ACC112 (cell line): Measurements from ENCODE around the gene HERPUD1.
A peak's percentile ranks its signal among the peaks of the same experiment; 100 is the strongest.

Experiments
- H2AFZ ChIP-seq: fragments of 200-600 bp; sonication (generic); one replicate; pipeline ENCODE4 v1.6.0; 2017; ENCODE audit warnings: antibody characterized with exemption, low read length; ENCODE audit not compliant: unreplicated experiment
- H3K27ac ChIP-seq: fragments of 200-600 bp; sonication (generic); 2 replicates; pipeline ENCODE4 v1.5.1; 2014; ENCODE audit warnings: low read depth, mild to moderate bottlenecking, antibody characterized with exemption, low read length, moderate library complexity
- H3K27me3 ChIP-seq: fragments of 200-600 bp; sonication (generic); 2 replicates; pipeline ENCODE4 v1.6.1; 2014; ENCODE audit warnings: mild to moderate bottlenecking, antibody characterized with exemption, low read length, moderate library complexity, mixed read lengths; ENCODE audit not compliant: insufficient read depth
- H3K36me3 ChIP-seq: fragments of 200-600 bp; sonication (generic); 2 replicates; pipeline ENCODE4 v1.6.1; 2016; ENCODE audit warnings: mild to moderate bottlenecking, antibody characterized with exemption, low read length, moderate library complexity, mixed read lengths; ENCODE audit not compliant: insufficient read depth
- H3K4me1 ChIP-seq: fragments of 200-600 bp; sonication (generic); one replicate; pipeline ENCODE4 v1.6.1; 2016; ENCODE audit warnings: low read length, mixed read lengths; ENCODE audit not compliant: insufficient read depth, unreplicated experiment, control insufficient read depth
- H3K4me3 ChIP-seq: fragments of 200-600 bp; sonication (generic); 2 replicates; pipeline ENCODE4 v1.5.1; 2014; ENCODE audit warnings: mild to moderate bottlenecking, low read depth, low read length
- H3K79me2 ChIP-seq: fragments of 200-600 bp; sonication (generic); one replicate; pipeline ENCODE4 v1.6.0; 2016; ENCODE audit warnings: low read length; ENCODE audit not compliant: control insufficient read depth, unreplicated experiment, insufficient read depth

The HERPUD1 gene

DNA sequence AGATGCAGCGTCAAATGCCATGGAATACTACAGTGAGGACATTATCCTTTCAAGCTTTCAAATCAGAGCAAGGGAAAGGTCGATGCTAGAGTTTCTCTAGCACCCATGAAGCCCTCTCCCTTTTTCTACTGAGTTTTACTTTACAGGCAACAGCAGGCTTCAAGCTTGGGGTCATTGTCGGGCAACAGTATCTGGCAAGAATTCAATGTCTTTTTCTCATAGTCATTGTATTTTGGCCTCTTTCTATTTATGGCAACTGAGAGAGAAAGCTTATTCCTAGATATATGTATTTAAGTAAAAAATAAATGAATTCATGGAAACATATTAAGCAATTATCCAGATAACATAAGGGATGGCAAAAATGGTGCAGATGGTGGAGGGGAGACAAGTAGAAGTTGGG is 29.4 kb downstream of the HERPUD1 start:
- Histone ChIP-seq H3K36me3 (no peaks in the 10 kb centered on the region), H3K27ac (peak overlapping the region; percentile 33; the same call in 1 of the 2 replicates), H3K4me3 (no peak overlapping the region), H3K27me3 (no peaks in the 10 kb centered on the region), H2AFZ (no peak overlapping the region), H3K4me1 (peaks cover 37% of the 10 kb centered on the region), H3K79me2 (no peaks in the 10 kb centered on the region)

DNA sequence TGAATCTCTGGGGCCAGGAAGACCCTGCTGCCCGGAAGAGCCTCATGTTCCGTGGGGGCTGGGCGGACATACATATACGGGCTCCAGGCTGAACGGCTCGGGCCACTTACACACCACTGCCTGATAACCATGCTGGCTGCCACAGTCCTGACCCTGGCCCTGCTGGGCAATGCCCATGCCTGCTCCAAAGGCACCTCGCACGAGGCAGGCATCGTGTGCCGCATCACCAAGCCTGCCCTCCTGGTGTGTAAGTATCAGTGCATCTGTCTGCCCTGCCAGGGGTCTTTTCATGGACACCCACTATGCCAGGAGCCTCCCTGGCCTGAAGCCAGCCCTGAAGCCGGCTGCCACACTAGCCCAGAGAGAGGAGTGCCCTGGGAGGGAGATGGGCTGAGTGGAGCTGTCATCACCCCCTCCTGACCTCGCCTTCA is 29.9 kb downstream of the HERPUD1 start, which contains the start of gene CETP:
Gene CETP (plus strand): TSS at position 100 of the 431 bp plus-strand sequence. CDS start 30 bp downstream, at position 130.
- Histone ChIP-seq H3K36me3 (no peaks in the 10 kb centered on the region), H3K27me3 (no peaks in the 10 kb centered on the region), H3K79me2 (no peaks in the 10 kb centered on the region), H3K4me1 (peaks cover 37% of the 10 kb centered on the region), H3K4me3 (no peak within 1 kb of the TSS), H2AFZ (no peak within 1 kb of the TSS), H3K27ac (peak within 1 kb of the TSS; percentile 33; the same call in 1 of the 2 replicates)

DNA sequence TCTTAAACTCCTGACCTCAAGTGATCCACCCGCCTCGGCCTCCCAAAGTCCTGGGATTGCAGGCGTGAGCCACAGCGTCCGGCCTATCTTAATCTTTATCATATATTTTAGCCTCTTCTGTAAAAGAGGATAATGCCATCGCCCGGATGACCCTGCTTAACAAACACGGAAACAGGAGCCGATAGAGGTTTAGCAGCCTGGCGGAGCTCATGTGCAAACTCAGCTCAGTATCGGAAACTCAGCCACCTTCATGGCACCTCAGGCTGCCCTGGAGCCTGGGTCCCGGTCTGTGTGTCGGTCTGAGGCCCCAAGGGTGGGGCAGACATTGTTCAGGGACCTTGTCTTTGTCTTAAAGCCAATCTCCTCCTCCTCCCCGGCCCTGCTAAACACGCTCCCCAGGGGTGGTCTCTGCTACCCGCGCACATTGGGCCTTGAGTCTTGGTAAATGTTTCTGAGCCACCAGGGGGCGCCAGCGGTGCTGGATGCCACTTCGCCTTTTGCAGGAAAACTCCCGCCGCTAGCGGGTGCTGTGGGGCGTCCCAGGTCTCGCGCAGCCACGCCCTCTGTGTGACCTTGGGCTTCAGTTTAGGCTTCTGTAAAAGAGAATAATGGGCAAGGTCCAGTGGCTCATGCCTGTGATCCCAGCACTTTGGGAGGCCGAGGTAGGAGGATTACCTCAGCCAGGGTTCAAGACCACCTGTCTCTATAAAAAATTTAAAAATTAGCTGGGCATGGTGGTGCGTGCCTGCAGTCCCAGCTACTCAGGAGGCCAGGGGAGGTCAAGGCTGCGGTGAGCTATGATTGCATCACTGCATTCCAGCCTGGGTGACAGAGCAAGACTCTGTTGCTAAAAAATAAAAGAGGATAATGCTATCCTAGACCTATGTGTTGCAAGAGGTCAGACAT is 32.6 kb downstream of the HERPUD1 start:
- no peaks in the 10 kb centered on the region for H3K36me3 ChIP-seq
- peak overlapping the region; percentile 95 for H3K27ac ChIP-seq
- no peaks in the 10 kb centered on the region for H3K79me2 ChIP-seq
- no peak overlapping the region for H3K4me3 ChIP-seq
- H3K27me3 ChIP-seq: no peaks in the 10 kb centered on the region
- H3K4me1 ChIP-seq: peaks cover 40% of the 10 kb centered on the region
- no peak overlapping the region for H2AFZ ChIP-seq

DNA sequence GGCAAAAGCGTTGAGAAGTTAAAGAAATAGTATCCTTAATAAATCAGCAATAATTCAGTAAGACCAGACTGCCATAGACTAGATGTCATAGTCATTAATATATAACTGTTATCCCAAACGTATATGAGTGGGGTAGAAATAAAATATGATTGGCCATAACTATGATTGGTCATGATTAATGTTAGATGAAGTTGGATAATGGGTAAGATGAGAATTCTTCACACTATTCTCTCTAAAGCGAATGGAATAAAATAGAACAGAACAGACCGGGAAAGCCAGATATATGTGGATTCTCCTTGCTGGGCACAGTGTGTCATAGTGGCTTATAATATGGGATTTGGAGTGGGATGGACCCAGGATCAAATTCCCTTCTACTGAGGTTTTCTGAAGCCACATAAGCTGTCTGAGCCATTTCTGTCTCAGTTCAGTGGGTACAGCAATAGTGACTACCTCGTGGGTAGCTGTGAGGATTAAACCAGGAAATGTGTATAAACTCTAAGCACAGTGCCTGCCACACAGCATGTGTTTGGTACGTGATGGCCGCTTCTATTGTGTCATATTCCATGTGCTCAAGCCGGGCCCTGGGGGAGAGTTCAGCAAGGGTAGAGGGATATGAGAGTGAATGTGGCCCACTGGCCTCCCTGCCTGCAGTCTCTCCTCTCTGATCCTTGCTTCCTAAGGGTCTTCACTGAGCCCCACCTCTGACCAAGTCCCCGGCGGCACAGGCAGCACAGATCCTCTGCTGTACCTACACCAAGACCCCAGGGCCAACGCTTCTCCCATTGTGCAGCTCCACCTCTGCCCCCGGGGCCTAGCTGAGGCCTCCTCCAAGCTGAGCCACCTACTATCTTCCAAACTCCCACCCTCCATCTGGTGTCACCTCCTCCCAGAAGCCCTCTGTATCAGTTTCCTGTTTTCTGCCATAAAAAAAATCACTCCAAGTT is 33.5 kb downstream of the HERPUD1 start:
- peak overlapping the region; percentile 30 for H2AFZ ChIP-seq
- H3K4me1 ChIP-seq: peaks cover 40% of the 10 kb centered on the region

DNA sequence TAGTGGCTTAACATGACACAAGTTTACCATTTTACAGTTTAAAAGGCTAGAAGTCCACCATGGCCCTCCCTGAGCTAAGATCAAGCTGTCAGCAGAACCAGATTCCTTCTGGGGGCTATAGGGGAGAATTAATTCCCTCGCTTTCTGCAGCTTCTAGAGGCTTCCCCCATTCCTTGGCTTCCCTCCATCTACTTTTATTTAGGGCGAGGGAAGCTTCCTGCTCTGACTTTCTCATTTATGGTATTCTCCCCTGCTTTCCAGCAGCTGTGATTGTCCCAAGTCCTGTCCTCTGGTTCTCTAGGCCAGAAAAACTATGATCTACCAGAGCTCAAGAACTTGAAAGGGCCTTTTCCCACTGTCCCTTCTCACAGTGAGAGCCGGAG is 34.1 kb downstream of the HERPUD1 start:
- Histone ChIP-seq H3K36me3 (no peaks in the 10 kb centered on the region), H2AFZ (peak overlapping the region; percentile 30), H3K27ac (peak overlapping the region; percentile 95), H3K4me1 (peaks cover 35% of the 10 kb centered on the region), H3K27me3 (no peaks in the 10 kb centered on the region), H3K79me2 (no peaks in the 10 kb centered on the region), H3K4me3 (no peak overlapping the region)

More for the DNA sequence above, 33.5 kb downstream of the HERPUD1 start:
- no peaks in the 10 kb centered on the region for H3K36me3 ChIP-seq
- no peaks in the 10 kb centered on the region for H3K79me2 ChIP-seq
- 0 out of 2 replicates have a peak overlapping the region, but pooled peaks have one; percentile 1 for H3K4me3 ChIP-seq
- H3K27me3 ChIP-seq: no peaks in the 10 kb centered on the region
- H3K27ac ChIP-seq: peak overlapping the region; percentile 95

DNA sequence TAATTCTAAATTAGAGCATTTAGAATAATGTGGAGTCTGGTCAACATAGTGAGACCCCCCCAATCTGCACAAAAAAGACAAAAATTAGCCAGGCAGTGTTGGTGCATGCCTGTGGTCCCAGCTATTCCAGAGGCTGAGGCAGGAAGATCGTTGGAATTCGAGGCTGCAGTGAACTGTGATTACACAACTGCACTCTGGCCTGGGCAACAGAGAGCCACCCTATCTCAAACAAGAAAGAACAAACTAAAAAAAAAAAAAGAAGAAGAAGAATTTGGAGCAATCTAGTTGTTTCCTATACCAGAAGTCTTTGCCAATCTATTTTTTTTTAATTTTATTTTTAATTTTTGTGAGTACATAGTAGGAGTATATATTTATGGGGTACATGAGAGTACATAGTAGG is 35.8 kb downstream of the HERPUD1 start:
- Histone ChIP-seq H3K27me3 (no peaks in the 10 kb centered on the region), H3K27ac (no peak overlapping the region), H3K4me1 (peaks cover 26% of the 10 kb centered on the region), H3K79me2 (no peaks in the 10 kb centered on the region), H2AFZ (no peak overlapping the region), H3K4me3 (no peak overlapping the region), H3K36me3 (no peaks in the 10 kb centered on the region)

DNA sequence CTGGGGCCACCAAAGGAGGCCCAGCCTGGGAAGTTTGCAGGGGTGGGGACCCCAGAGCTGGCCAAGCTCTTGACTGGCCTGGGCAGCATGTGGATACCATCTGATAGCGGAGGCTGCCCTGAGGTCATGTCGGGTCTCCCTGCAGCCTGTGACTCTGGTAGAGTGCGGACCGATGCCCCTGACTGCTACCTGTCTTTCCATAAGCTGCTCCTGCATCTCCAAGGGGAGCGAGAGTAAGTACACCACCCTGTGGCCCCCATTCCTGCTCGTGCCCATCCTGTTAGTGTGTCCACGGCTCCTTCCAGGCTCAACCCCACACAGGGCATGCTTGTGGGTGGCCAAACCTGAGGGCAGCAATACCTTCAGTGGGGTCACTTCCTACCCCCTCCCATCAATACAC is 37.8 kb downstream of the HERPUD1 start:
- H3K27ac ChIP-seq: no peak overlapping the region
- no peaks in the 10 kb centered on the region for H3K79me2 ChIP-seq
- no peak overlapping the region for H3K4me3 ChIP-seq
- H3K4me1 ChIP-seq: peaks cover 21% of the 10 kb centered on the region
- no peaks in the 10 kb centered on the region for H3K36me3 ChIP-seq
- no peaks in the 10 kb centered on the region for H3K27me3 ChIP-seq
- H2AFZ ChIP-seq: no peak overlapping the region

DNA sequence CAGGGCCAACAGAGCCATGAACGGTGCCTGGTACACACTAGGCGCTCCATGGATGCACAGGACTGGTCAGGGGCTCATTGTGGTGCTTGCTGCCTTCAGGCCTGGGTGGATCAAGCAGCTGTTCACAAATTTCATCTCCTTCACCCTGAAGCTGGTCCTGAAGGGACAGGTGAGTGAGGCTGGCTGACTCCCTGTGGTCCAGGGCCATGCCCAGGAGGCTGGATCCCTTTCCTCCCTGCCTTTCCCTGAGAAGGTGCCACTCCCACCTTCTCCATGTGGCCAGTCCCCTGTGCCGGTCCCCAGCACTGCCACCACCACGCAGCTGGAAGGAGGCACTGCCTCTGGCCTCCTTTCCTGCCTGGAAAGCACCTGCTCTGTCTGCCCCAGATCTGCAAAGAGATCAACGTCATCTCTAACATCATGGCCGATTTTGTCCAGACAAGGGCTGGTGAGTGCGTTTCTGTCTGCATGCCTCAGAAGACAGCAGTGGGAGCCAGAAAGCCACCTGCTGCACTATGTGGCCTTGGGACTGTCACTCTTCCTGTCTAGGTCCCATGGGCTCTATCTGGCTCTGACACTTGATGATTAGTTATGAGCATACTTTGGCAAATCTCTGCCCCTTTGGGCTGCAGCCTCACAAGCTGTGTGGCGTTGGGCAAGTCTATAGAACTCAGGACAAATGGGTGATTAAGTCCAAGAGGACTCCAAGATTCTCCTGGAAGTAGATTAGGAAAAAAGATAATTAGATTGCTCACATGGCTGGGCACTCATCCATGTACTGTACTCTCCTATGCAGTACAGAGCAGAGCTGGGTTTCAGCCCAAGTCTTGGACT is 39.2 kb downstream of the HERPUD1 start:
- Histone ChIP-seq H3K27ac (no peak overlapping the region), H2AFZ (no peak overlapping the region), H3K27me3 (no peaks in the 10 kb centered on the region), H3K36me3 (no peaks in the 10 kb centered on the region), H3K79me2 (no peaks in the 10 kb centered on the region), H3K4me3 (no peak overlapping the region), H3K4me1 (peaks cover 9% of the 10 kb centered on the region)

DNA sequence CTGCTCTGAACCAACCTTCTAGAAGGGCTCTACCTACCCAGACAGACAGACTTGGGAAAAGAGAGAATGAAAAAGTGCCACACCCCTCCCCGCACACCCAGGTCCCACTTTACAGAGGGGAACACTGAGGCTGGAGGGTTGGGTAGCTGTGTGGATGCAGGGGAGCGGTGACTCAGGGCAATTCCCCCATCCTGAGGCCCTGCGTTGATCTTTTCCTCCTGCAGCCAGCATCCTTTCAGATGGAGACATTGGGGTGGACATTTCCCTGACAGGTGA is 39.8 kb downstream of the HERPUD1 start:
- no peaks in the 10 kb centered on the region for H3K36me3 ChIP-seq

More for the DNA sequence above, 39.8 kb downstream of the HERPUD1 start:
- Histone ChIP-seq H3K4me3 (no peak overlapping the region), H3K27ac (no peak overlapping the region), H3K79me2 (no peaks in the 10 kb centered on the region), H3K4me1 (peaks cover 6% of the 10 kb centered on the region), H2AFZ (no peak overlapping the region), H3K27me3 (no peaks in the 10 kb centered on the region)
